H9 (cell line): Measurements from ENCODE around the gene FANCI. TPM values are rescaled to one million over a fixed set of nuclear protein-coding genes. Genes with fewer than 3 reads are reported as not detected.

Source experiments
- DNase-seq: peaks from one replicate; pipeline ENCODE4 v3.0.0-alpha.2; 2017
- H2AFZ ChIP-seq: one replicate; pipeline ENCODE4 v1.6.1; 2013; ENCODE audit warnings: mild to moderate bottlenecking, low read length, control low read depth, moderate library complexity
- H2AK5ac ChIP-seq: 2 replicates; pipeline ENCODE4 v1.6.1; 2013; ENCODE audit warnings: low read length, control low read depth, mixed read lengths; ENCODE audit not compliant: insufficient read length
- H2BK120ac ChIP-seq: one replicate; pipeline ENCODE4 v1.6.1; 2013; ENCODE audit warnings: low read depth, mild to moderate bottlenecking, low read length, control low read depth, inconsistent platforms; ENCODE audit not compliant: poor library complexity, severe bottlenecking
- H2BK12ac ChIP-seq: 2 replicates; pipeline ENCODE4 v1.6.1; 2013; ENCODE audit warnings: low read length, control low read depth, mixed read lengths, low read depth; ENCODE audit not compliant: insufficient read length
- H2BK15ac ChIP-seq: 2 replicates; pipeline ENCODE4 v1.6.1; 2013; ENCODE audit warnings: low read depth, low read length, control low read depth
- H2BK20ac ChIP-seq: one replicate; pipeline ENCODE4 v1.6.1; 2013; ENCODE audit warnings: low read depth, mild to moderate bottlenecking, low read length, control low read depth, inconsistent platforms; ENCODE audit not compliant: poor library complexity, severe bottlenecking
- H2BK5ac ChIP-seq: 2 replicates; pipeline ENCODE4 v1.6.1; 2013; ENCODE audit warnings: low read length, control low read depth, mixed read lengths; ENCODE audit not compliant: insufficient read length
- H3K14ac ChIP-seq: 2 replicates; pipeline ENCODE4 v1.6.1; 2013; ENCODE audit warnings: low read length, control low read depth; ENCODE audit not compliant: insufficient read depth
- H3K18ac ChIP-seq: 2 replicates; pipeline ENCODE4 v1.6.1; 2013; ENCODE audit warnings: low read depth, mild to moderate bottlenecking, mixed read lengths, low read length, control low read depth; ENCODE audit not compliant: insufficient read length
- H3K23ac ChIP-seq: 2 replicates; pipeline ENCODE4 v1.6.1; 2013; ENCODE audit warnings: low read length, control low read depth, mixed read lengths, low read depth; ENCODE audit not compliant: insufficient read length
- H3K23me2 ChIP-seq: 2 replicates; pipeline ENCODE4 v1.6.1; 2013; ENCODE audit warnings: low read depth, mild to moderate bottlenecking, mixed read lengths, low read length, control low read depth; ENCODE audit not compliant: insufficient read length, poor library complexity, severe bottlenecking
- H3K27ac ChIP-seq: 2 replicates; pipeline ENCODE4 v1.5.1; 2013; ENCODE audit warnings: low read length, control low read depth, mixed read lengths, low read depth; ENCODE audit not compliant: insufficient read length
- H3K27me3 ChIP-seq: 2 replicates; pipeline ENCODE4 v1.6.1; 2013; ENCODE audit warnings: low read length, control low read depth, inconsistent platforms; ENCODE audit not compliant: insufficient read depth
- H3K4ac ChIP-seq: 2 replicates; pipeline ENCODE4 v1.6.1; 2013; ENCODE audit warnings: low read depth, mild to moderate bottlenecking, control low read depth, inconsistent platforms, low read length, moderate library complexity
- H3K4me1 ChIP-seq: 2 replicates; pipeline ENCODE4 v1.6.1; 2013; ENCODE audit warnings: low read length, control low read depth, inconsistent platforms; ENCODE audit not compliant: insufficient read depth
- H3K4me2 ChIP-seq: 2 replicates; pipeline ENCODE4 v1.6.1; 2013; ENCODE audit warnings: low read length, control low read depth, mixed read lengths; ENCODE audit not compliant: insufficient read length, insufficient read depth
- H3K56ac ChIP-seq: 2 replicates; pipeline ENCODE4 v1.6.1; 2013; ENCODE audit warnings: low read depth, mild to moderate bottlenecking, mixed read lengths, low read length, control low read depth; ENCODE audit not compliant: insufficient read length
- H3K79me1 ChIP-seq: 2 replicates; pipeline ENCODE4 v1.6.1; 2013; ENCODE audit warnings: low read depth, mild to moderate bottlenecking, moderate library complexity, low read length, control low read depth, inconsistent platforms; ENCODE audit not compliant: insufficient read depth, poor library complexity, severe bottlenecking
- H3K79me2 ChIP-seq: 2 replicates; pipeline ENCODE4 v1.6.1; 2013; ENCODE audit warnings: low read length, control low read depth, inconsistent platforms; ENCODE audit not compliant: insufficient read depth
- H3K9ac ChIP-seq: 2 replicates; pipeline ENCODE4 v1.6.1; 2013; ENCODE audit warnings: low read length, control low read depth, mixed read lengths; ENCODE audit not compliant: insufficient read length; ENCODE audit errors: extremely low read depth
- H3K9me3 ChIP-seq: one replicate; pipeline ENCODE4 v1.6.1; 2013; ENCODE audit warnings: low read depth, low read length, inconsistent platforms; ENCODE audit not compliant: control insufficient read depth
- H3T11ph ChIP-seq: one replicate; pipeline ENCODE4 v1.6.1; 2013; ENCODE audit warnings: mild to moderate bottlenecking, low read length, control low read depth, inconsistent platforms
- H4K20me1 ChIP-seq: one replicate; pipeline ENCODE4 v1.6.1; 2013; ENCODE audit not compliant: control insufficient read depth, insufficient read length, insufficient read depth
- H4K5ac ChIP-seq: 2 replicates; pipeline ENCODE4 v1.6.1; 2013; ENCODE audit warnings: low read depth, mild to moderate bottlenecking, mixed read lengths, low read length, control low read depth; ENCODE audit not compliant: insufficient read length
- H4K8ac ChIP-seq: replicated peaks from 2 replicates; pipeline ENCODE4 v1.6.1; 2013; ENCODE audit warnings: low read length, control low read depth, mixed read lengths, low read depth; ENCODE audit not compliant: insufficient read length
- H4K91ac ChIP-seq: 2 replicates; pipeline ENCODE4 v1.6.1; 2013; ENCODE audit warnings: low read depth, mild to moderate bottlenecking, moderate library complexity, mixed read lengths, low read length, control low read depth; ENCODE audit not compliant: insufficient read length
- H3K27ac Mint-ChIP-seq, 3 experiments: 2 replicates in 2 of 3; 3 replicates in 1 of 3; pipeline ENCODE4 v1.8.0; 2020 to 2021; ENCODE audit warnings: mixed read lengths in 3 of 3, mild to moderate bottlenecking in 1 of 3, moderate library complexity in 1 of 3
- H3K27me3 Mint-ChIP-seq: 2 replicates; pipeline ENCODE4 v1.8.0; 2021; ENCODE audit warnings: low read depth, mild to moderate bottlenecking, moderate library complexity, mixed read lengths
- H3K36me3 Mint-ChIP-seq, 3 experiments: 2 replicates in 2 of 3; 3 replicates in 1 of 3; pipeline ENCODE4 v1.8.0; 2020 to 2021; ENCODE audit warnings: low read depth in 3 of 3, mixed read lengths in 3 of 3; ENCODE audit not compliant: insufficient read depth in 1 of 3
- H3K4me1 Mint-ChIP-seq, 2 experiments: 2 replicates each; pipeline ENCODE4 v1.8.0; 2020; ENCODE audit warnings: mixed read lengths in 2 of 2
- H3K4me3 Mint-ChIP-seq, 2 experiments: 2 replicates in 1 of 2; 3 replicates in 1 of 2; pipeline ENCODE4 v1.8.0; 2020 to 2021; ENCODE audit warnings: mild to moderate bottlenecking in 2 of 2, mixed read lengths in 2 of 2, moderate library complexity in 1 of 2
- H3K9me3 Mint-ChIP-seq, 2 experiments: 2 replicates in 1 of 2; 3 replicates in 1 of 2; pipeline ENCODE4 v1.8.0; 2020; ENCODE audit warnings: mild to moderate bottlenecking in 2 of 2, mixed read lengths in 2 of 2, moderate library complexity in 1 of 2
- CTCF ChIP-seq: fragments of 200-600 bp; sonication (generic); conservative IDR thresholded peaks from 3 replicates; pipeline ENCODE4 v1.8.0; 2021; ENCODE audit warnings: antibody characterized with exemption, mild to moderate bottlenecking
- total RNA-seq: library from RNA; stranded (reverse); gene quantifications from 2 replicates; pipeline ENCODE4 v1.2.1, GENCODE V29; 2021

FANCI gene
- total RNA-seq, 1 experiment from 2014 or later = 106 TPM

- H3K36me3 Mint-ChIP-seq = no peaks in the 10 kb centered on the region
These were observed 35.5 kb upstream of the FANCI start for GRCh38 chr15:89208256-89208655.

More at GRCh38 chr15:89208256-89208655, 35.5 kb upstream of the FANCI start:
- H3K56ac ChIP-seq = no peak overlapping the region
- DNase-seq = no peak
- no peaks in the 10 kb centered on the region for H3K23me2 ChIP-seq
- Mint-ChIP-seq H3K4me1 (peaks cover 2 to 6% of the 10 kb centered on the region in 2 experiments), H3K27me3 (no peaks in the 10 kb centered on the region; the same call in 1 of the 2 replicates), H3K9me3 (no peaks in the 10 kb centered on the region), H3K27ac (no peak overlapping the region), H3K4me3 (no peak overlapping the region)
- H3T11ph ChIP-seq = no peak overlapping the region
- no peaks in the 10 kb centered on the region for H3K27me3 ChIP-seq
- no peak overlapping the region for H2BK15ac ChIP-seq
- no peak overlapping the region for H2AK5ac ChIP-seq
- no peak overlapping the region for H4K8ac ChIP-seq
- no peaks in the 10 kb centered on the region for H4K20me1 ChIP-seq
- H4K5ac ChIP-seq = no peak overlapping the region
- H3K18ac ChIP-seq = no peak overlapping the region
- no peaks in the 10 kb centered on the region for H3K79me1 ChIP-seq
- no peaks in the 10 kb centered on the region for H3K79me2 ChIP-seq
- H3K14ac ChIP-seq = no peak overlapping the region
- no peak overlapping the region for H2BK5ac ChIP-seq
- H2AFZ ChIP-seq = no peak overlapping the region
- H3K9ac ChIP-seq = no peak overlapping the region
- no peak overlapping the region for H3K4me2 ChIP-seq
- H3K27ac ChIP-seq = no peak overlapping the region
- H2BK12ac ChIP-seq = no peak overlapping the region
- H3K4me1 ChIP-seq = no peaks in the 10 kb centered on the region
- H3K9me3 ChIP-seq = no peaks in the 10 kb centered on the region
- H2BK120ac ChIP-seq = no peak overlapping the region
- no peak overlapping the region for H3K4ac ChIP-seq
- no peak overlapping the region for H3K23ac ChIP-seq
- no peak overlapping the region for H4K91ac ChIP-seq
- H2BK20ac ChIP-seq = no peak overlapping the region
- TF ChIP-seq CTCF = no peak
